NCI-H2171 (cell line): Measurements from ENCODE around the gene MYL5.

Experiments used
- DNase-seq: peaks from one replicate; lab custom pipeline; 2025; lab: John Stamatoyannopoulos, UW

The MYL5 gene

GRCh38 chr4:675036-675882 is 917 bp downstream of the MYL5 start:
- no peak for DNase-seq

- DNase-seq: no peak
These were observed 1.9 kb downstream of the MYL5 start for GRCh38 chr4:675980-676870.

DNA sequence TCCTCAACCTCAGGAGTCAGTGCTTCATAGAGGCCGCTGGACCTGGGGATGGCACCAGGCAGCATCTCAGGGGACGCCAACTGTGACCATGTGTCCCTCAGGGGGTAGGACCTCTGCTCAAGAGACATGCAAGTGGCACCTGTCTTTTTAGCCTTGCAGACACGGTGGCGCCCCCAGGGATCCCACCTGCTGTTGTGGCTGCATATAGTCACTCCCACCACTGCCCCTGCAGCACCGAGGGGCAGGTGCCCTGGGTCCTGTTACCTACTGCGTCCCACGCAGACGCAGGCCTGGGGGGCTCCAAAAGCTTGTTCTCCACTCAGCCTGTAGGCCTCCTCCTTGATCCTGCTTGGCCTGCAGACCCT is 2.5 kb downstream of the MYL5 start:
- DNase-seq: no peak

DNA sequence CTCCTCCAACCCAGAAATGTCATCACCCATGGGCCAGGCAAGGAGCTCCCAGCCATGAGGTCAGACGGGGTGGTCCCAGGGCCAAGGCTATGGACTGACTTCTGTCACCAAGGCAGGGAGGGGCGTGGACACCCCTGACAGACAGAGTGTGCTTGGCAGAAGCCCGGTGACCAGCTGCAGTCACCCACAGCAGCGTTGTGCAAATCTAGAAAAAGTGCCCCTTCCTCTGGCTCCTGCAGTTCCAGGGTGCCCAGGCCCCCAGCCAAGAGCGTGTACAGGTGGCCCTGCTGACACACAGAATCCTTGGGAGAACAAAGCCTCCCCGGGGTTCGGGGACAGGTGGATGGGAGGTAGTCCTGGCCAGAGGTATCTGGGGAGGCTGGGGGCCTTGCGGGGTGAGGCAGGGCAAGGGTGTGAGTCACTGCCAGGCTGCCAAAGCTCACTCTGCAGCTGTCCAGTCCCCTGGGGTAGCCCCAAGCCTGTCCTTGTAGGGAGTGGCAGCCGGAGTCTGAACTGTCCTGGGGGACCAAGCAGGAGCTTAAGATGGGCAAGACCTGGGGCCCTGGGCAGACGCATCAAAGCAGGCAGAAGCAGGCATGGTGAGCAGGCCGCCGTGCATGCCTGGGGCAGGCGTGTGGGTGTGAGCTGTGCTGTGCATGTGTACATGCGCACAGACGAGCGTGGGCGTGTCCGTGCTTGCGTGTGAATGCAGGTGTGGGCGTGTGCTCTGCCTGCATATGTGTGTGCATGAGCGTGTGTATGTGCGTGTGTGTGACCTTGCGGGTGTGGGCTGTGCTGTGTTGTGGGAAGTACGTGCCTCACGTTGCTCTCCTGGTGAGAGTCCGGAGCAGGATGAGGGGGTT is 3.3 kb downstream of the MYL5 start:
- DNase-seq: no peak

GRCh38 chr4:678331-679103 is 4.2 kb downstream of the MYL5 start:
- no peak for DNase-seq

- DNase-seq: no peak
These were observed 4.8 kb downstream of the MYL5 start for GRCh38 chr4:679104-679481.

DNA sequence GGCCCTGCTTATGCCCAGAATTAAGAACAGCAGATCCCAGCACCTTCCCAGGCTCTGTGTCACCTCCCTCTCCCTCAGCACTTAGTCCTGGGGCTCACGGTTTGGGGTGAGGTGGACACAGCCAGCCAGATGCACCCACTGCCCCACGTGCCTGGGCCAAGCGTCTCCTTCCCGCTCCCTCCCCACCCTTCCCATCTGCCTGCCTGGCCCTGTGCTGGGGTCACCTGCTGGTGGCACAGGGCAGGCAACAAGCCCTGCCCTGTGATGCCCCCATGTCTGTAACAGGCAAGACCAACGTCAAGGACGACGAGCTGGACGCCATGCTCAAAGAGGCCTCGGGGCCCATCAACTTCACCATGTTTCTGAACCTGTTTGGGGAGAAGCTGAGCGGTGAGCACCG is 5.3 kb downstream of the MYL5 start:
- no peak for DNase-seq

GRCh38 chr4:680091-680490 is 5.7 kb downstream of the MYL5 start:
- DNase-seq: no peak

DNA sequence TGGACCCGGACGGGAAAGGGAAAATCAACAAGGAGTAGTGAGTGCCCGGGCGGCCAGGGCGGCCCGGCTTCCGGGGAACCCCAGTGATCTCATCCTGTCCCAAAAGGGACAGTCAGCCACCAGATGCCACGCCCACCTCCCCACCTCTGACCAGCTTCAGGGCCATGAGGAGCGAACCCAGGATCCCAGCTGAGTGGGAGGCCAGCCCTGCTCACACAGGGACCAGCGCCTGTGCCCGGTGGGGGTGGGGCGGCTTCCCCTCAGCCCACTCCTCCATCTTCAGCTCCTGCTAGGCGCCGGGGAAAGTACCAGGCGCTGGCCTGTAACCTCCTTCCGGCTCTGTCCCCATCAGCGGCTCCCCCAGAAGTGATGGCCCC is 6.2 kb downstream of the MYL5 start:
- no peak for DNase-seq

- DNase-seq: no peak
These were observed 6.7 kb downstream of the MYL5 start for GRCh38 chr4:680928-681645.

DNA sequence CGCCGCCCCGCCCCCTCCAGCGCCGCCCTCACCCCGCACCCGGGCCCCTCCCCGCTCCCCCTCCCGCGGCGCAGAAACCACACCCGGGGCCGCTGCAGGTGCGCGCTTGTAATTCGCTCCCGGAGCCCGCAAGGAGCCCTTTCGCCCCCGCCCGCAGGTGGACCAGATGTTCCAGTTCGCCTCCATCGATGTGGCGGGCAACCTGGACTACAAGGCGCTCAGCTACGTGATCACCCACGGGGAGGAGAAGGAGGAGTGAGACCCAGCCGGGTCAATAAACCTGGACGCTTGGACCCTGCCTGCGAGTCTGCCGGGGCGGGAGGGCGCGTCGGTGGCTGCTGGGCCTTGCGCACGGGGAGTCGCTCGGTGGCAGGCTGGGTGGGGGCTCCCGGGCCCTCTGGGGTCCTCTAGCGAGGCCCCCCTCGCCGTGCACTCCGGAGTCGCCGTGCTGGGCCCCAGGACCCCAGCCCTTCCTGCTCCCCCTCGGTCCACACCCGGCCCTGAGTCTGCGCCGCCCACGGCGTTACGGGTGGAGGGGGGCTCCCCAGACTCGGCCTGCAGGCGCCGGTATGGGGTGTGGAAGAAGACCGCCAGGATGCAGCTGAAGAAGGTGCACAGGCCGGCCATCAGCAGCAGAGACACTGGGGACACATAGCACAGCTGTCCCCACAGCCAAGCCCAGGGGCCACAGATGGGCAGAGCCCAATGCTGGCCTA is 7.6 kb downstream of the MYL5 start:
- DNase-seq: no peak

DNA sequence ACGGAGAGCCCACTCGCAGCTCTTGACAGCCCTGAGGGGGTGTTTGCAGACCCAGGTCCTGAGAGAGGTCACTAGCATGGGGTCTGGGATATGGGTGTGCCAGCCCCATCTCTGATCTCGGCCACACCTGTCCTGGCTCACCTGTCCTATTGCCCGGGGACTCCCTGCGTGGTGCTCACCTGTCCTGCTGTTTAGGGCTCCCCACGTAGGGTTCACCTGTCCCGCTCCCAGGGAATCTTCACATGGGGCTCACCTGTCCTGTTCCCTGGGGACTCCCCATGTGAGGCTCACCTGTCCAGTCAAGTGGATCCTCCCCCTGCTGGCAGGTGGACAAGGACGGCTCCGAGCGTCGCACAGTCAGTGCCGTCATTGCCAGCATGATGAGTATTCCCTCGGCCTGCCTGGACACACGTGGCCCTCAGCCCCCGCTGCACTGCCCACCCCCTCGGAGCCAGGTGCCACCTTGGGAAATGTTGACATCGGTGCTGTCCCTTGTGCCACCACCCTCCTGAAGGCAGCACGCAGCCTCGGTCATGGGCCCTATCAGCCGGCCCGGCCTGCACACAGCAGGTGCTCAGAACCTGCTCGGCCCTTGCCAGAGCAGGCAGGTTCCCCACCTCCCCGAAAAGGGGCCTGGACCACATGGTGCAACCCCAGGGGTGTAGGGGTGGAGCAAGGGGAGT is 8.3 kb downstream of the MYL5 start:
- no peak for DNase-seq

DNA sequence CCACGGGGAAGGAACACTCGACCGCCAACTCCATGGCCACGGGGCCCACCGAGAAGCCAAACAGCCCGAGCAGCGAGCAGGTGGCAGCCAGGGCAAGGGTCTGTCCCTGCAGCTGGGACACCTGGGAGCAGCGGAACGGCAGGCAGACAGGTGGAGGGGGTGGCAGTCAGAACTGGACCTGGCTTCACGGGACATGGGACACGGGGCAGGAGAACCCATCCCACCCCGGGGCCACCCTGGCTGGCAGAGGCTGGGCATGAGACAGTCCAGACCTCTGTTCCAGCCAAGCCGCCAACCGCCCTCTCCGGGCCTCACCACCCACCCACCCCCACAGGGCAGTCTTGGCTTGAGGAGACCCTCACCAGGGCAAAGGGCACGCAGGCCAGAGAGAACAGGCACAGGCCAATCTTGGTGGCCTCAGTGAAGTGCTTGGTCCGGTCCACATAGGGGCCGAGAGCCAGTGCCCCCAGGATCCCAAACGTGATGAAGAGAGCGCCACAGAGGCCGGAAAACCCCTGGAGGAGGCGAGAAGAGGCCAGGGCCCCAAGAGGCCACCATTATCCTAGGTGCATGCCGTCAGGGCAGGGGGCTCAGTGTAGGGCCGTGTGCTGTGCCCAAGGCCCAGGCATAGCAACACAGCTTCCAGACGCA is 9.0 kb downstream of the MYL5 start:
- DNase-seq: no peak

- peak; percentile 14 for DNase-seq
These were observed 9.8 kb downstream of the MYL5 start for GRCh38 chr4:683982-684622.

- DNase-seq: no peak
These were observed 10.4 kb downstream of the MYL5 start for GRCh38 chr4:684623-685327.

- no peak for DNase-seq
These were observed 11.5 kb downstream of the MYL5 start for GRCh38 chr4:685679-686412.

DNA sequence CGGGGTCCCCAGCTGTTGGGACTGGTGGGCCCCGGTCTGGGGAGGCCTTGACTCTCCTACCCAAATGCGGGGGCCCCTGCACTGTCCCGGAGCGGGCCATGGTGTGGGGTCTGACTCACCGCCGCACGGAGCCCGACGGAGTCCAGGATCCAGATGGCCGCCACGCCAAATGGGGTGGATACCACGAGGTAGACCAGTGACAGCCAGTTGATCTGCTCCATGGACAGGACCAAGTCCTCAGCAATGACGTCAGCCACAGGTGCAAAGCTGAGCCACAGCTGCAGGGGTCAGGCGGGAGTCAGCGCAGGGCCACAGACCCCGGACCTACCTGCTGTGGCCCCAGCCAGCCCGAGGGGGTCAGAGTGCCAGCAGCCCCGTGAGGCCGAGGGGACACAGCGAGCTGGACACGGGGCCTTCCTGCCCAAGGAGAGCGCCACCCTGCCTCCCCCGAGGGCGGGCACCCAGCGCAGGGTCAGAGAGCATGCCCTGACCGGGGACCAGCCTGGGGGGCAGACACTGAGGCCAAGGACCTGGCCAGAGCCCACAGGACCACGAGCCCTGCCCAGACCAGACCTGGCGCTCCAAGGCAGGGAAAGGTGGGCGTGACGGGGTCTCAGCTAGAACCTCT is 12.2 kb downstream of the MYL5 start:
- DNase-seq: no peak
